PC-3 (cell line): Measurements from ENCODE around the gene SEPTIN14.
"Not testable (repeated sequence)": the region's sequence is repeated elsewhere in the genome, so short reads cannot be mapped to it uniquely, and the experiment has no call there.

Source experiments
- CTCF ChIP-seq: fragments of 300-600 bp; sonication (generic); conservative IDR thresholded peaks from 2 replicates; pipeline ENCODE4 v1.5.1; 2017; ENCODE audit warnings: antibody characterized with exemption, low read depth, mild to moderate bottlenecking, low read length
- EZH2 ChIP-seq: fragments of 300-600 bp; sonication (generic); IDR thresholded peaks from one replicate; pipeline ENCODE4 v1.6.1; 2017; ENCODE audit warnings: antibody characterized with exemption, mild to moderate bottlenecking, low read length; ENCODE audit not compliant: unreplicated experiment

DNA sequence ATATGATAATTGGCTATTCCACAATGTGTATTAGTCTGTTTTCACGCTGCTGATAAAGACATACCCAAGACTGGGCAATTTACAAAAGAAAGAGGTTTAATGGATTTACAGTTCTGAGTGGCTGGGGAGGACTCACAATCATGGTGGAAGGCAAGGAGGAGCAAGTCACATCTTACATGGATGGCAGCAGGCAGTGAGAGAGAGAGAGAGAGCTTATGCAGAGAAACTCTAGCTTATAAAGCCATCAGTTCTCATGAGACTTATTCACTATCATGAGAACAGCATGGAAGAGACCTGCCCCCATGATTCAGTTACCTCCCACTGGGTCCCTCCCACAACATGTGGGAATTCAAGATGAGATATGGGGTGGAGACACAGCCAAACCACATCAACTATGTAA is 38.5 kb upstream of the SEPTIN14 start:
- TF ChIP-seq CTCF, EZH2: not testable (repeated sequence)
